HTR-8/SVneo (cell line): ENCODE measurements around the gene AEN.

Experiments
- DNase-seq: peaks from one replicate; pipeline ENCODE4 v3.0.0; 2011; ENCODE audit warnings: low spot score, mixed read lengths; ENCODE audit not compliant: insufficient read length
- FAIRE-seq: peaks from 2 replicates; lab custom pipeline; 2011; peaks lifted over from hg19 to GRCh38; lab: Jason Lieb, UNC

The AEN gene

GRCh38 chr15:88661041-88661700, 40.0 kb downstream of the AEN start:
- FAIRE-seq (no peak), DNase-seq (no peak)

- FAIRE-seq (no peak), DNase-seq (no peak)
Observed at GRCh38 chr15:88661761-88662556, 40.8 kb downstream of the AEN start.

GRCh38 chr15:88663141-88663621, 42.0 kb downstream of the AEN start:
- FAIRE-seq (no peak), DNase-seq (no peak)

GRCh38 chr15:88664151-88664778, 43.1 kb downstream of the AEN start:
- FAIRE-seq, result no peak
- no peak for DNase-seq

- DNase-seq (no peak), FAIRE-seq (no peak)
Observed at GRCh38 chr15:88674661-88675060, 53.5 kb downstream of the AEN start.

GRCh38 chr15:88678755-88679154, 57.6 kb downstream of the AEN start:
- DNase-seq, result no peak
- FAIRE-seq, result no peak

- DNase-seq (no peak), FAIRE-seq (no peak)
Observed at GRCh38 chr15:88680241-88681001, 59.3 kb downstream of the AEN start.

GRCh38 chr15:88681610-88682221, 60.6 kb downstream of the AEN start:
- no peak for FAIRE-seq
- no peak for DNase-seq
